NCI-H460 (cell line): ENCODE measurements around the gene BBS1. TPM values are rescaled to one million over a fixed set of nuclear protein-coding genes. Genes with fewer than 3 reads are reported as not detected.
A peak's percentile ranks its signal among the peaks of the same experiment; 100 is the strongest.

Experiments
- DNase-seq: peaks from one replicate; pipeline ENCODE4 v3.0.0-alpha.2; 2016; ENCODE audit warnings: low read depth; ENCODE audit errors: extremely low read depth
- total RNA-seq: library from RNA; depleted of rRNA; stranded (reverse); fragments of >200 nt; shearing (Covaris generic); gene quantifications from 2 replicates; pipeline ENCODE4 v1.2.3, GENCODE V29; 2014

Gene BBS1
- total RNA-seq, 1 experiment from 2014 or later, result 16.7 TPM

DNA sequence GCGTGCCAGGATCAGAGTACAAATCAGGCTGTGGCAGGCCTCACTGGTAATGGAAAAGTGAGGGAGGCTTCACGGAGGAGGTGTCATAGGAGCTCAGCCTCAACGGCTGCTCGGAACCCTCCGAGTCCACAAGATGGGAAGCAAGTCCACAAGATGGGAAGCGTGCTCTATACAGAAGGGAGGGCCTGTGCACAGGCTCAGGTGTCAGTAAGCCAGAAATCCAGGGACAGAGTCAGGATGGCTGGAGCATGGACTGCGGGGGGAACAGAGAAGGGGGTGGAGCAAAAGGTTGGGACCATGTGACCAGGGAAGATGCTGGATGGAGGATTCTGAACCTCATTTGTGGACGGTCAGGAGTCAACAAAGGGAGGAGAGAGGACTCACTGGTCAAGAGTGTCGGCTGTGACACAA lies 33.6 kb upstream of the BBS1 start:
- DNase-seq, result no peak

DNA sequence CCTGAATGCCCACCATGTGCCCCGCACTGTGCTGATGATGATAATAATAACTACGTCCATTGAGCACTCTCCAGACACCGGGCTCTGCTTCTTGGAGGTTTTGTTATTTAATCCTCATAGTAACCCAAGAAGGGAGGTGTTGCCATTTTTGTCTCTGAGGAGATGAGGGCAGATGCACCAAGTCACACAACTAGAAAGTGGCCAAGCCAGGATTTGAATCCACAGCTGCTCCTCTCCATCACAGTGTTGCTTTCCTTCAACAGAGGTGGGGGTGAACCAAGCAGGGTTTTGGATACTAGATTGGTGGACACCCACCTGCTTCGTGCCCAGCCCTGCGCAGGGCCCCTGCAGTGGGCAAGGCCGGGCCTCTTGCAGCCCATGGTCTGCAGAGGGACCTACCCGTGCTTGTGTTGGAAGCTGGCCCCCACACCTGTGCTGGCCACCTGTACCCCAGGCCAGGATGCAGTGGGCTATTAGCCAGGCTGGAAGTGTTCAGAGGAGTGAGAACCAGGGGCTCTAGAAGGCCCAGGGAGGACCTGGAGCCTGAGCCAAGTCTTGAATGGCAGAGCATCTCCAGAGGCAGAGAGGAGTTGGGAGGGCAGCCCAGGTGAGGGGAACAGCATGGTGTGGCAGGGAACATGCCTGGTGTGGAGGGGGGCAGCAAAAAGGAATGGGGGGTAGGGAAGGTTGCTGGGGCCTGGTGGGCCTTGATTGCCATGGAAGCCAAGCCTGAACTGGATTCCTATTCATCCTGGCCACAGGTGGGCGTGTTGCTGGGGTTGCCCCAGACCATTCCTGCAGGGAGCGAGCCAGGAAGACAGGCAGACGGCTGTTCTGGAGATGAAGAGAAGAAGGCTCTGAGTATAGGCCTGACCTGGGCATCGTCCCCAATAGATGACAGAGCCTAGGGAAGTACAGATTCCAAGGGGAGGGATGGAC lies 32.9 kb upstream of the BBS1 start:
- no peak for DNase-seq

DNA sequence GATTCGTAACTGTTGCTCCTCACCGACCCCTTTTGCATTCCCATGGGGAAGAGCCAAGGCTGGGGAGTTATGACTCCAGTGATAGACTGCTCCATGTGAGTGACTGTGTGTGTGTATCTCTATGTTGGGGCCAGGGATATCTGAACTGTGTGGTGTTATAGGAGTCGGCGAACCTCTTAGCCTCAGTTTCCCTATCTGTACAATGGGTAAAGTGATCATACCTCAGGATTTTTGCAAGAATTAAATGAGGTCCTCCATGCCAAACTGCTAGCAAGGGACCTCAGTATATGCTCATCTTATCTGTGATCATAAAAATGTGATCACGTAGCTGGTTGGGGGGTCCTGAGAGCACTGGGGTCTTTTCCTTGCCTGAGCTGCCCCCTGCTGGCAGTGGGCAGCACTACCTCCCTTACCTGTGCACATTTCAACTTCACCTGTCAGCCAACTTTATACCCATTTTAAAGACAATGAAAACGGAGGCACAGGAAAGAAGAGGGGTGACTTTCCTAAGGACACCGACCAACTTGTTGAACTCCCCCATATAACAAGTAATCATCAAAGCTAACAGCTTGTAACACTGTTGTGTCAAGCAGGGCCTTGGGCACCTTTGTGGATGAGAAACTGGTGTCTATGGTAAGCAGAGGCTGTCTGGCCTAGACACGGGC lies 31.6 kb upstream of the BBS1 start:
- no peak for DNase-seq

DNA sequence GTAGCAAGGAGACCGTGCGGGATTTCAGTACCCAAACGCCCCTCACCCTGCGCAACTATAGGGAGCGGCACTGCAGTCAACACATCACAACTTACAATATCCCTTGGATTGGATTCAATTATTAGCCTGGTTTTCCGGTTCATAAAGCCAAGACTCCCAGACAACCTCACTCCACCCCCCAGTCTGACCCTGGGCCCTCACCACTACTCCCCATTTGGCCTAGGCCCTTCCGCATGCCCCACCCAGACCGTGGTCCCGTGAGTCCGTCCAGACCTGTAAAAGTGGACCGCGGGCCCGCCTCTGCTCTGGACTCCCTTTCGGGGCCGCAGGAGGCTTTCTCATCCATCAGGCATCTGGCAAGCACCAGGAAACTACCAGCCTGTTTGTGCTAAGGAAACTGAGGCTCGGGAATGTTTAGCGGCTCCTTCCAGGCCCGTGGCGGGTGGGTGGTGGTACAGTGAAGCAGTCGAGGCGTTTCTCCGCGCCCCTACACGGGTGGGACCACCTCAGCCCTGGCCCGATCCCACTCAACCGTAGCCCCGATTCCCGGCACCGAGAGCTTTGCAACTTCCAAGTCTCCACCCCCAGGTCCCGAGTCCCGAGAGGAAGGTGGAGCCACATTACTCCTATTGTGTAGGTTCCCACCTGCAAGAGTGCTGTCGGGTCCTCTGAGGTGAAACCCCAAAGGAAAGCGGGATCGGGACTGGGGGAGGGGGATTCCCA lies 30.9 kb upstream of the BBS1 start:
- DNase-seq, result no peak

DNA sequence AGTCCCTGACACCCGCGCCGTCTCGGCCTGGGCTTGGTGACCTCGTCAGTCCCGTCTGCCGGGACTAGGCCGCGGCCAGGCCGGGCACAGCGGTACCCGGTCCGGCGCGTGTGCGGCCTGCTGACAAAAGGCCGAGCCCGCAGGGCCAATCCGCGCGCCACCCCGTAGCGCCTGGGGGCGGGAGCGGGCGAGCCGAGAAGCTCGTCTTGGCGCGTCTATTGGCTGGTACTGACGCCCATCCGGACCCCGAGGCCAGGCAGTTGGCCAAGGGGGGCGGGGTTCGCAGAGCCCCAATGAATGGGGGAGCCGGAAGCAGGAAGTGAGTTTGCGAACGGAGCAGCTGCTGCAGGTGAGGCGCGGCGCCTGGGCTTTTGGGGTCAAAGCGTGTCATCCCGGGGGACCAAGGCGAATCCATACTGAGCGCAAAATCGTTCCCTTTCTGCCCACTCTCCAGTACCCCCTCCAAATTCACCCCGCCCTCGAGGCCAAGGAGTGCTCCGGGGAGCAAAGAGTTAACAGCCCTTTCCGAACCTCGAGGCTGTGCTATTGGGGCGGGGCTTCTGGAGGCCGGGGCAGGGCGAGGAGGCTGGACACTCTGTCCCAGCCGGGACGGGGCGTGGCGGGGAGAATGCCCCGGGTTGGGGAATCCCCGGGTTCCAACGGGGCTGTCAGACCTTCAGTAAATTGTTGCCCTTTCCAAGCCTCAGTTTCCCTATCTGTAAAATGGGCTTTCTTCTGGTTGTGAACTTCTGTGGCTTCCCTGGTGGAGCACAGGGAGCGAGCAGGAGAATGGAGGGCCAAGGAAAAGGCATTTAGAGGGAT lies 30.1 kb upstream of the BBS1 start, which contains the start of gene DPP3:
Gene DPP3 (plus strand): TSS at position 318 of the 822 bp plus-strand sequence. CDS start 1,767 bp downstream, outside the sequence.
- peak; percentile 91 for DNase-seq

DNA sequence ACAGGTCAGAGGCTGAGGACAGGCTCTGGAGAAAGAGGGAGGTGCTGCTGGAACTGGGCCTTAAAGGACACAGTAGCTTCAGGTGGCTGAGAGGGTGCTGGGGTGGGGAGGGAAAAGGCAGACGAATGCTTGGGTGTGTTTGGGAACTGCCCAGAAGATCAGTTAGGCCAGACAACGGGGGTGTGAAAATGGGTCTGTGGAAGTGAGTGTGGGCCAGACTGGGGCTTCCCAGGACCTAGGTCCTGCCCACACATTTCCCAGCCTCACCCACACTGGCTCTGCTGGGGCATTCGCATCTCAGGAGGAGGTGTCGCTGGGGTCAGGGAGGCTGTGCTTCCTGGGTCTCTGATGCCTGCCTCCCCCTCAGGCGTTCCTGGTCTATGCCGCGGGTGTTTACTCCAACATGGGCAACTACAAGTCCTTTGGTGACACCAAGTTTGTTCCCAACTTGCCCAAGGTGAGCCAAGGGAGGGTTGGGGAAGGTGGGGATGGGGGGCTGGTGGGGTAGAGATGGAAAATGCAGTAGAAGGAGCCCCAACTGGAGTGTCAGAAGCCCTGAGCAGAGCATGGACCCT lies 25.5 kb upstream of the BBS1 start:
- DNase-seq, result no peak

DNA sequence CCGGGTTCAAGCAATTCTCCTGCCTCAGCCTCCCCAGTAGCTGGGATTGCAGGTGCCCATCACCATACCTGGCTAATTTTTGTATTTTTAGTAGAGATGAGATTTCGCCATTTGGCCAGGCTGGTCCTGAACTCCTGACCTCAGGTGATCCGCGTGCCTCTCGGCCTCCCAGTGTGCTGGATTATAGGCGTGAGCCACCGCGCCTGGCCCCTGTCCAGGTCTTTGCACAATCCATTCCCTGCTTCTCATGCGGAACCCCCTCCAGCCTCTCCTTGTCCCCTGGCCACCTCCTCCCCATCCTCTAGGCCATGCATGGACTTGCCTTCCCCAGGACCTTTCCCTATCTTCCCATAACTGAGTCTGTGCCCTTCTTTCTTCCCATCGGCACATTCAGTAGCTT lies 21.5 kb upstream of the BBS1 start:
- no peak for DNase-seq

DNA sequence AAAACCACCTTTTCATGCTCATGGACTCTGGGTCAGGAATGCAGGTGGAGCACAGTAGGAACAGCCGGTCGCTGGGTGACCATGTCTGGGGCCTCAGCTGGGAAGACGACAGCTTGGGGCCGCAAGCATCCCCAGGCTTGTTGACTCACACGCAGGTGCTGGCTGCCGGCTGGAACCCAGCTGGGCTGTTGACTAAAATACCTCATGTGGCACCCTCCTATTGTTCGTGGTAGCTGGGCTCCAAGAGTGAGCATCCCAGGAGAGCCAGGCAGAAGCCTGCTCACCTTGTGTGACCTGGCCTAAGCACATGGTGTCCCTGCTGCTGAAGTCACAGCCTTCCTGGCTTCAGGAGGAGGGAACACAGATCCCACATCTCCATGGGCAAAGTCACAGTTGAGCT lies 20.8 kb upstream of the BBS1 start:
- DNase-seq, result no peak

DNA sequence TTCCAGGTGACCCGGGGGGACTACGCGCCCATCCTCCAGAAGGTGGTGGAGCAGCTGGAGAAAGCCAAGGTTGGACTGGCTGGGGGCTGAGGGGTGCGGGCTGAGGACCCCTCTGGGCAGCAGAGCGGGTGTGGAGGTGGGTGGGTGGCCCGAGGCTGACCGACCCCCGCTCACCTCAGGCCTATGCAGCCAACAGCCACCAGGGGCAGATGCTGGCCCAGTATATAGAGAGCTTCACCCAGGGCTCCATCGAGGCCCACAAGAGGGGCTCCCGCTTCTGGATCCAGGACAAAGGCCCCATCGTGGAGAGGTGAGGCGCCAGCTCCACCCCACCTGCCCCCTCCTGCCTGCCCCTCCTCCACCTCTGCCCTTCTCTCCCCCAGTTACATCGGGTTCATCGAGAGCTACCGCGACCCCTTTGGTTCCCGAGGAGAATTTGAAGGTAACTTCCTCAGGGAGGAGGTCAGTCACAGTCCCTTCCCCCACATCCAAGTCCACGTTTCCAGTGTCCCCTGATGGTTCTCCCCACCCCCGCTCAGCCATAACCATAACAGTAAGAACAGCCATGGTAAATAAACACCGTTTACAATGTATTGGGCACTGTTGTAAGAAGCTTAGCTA lies 19.0 kb upstream of the BBS1 start:
- no peak for DNase-seq

DNA sequence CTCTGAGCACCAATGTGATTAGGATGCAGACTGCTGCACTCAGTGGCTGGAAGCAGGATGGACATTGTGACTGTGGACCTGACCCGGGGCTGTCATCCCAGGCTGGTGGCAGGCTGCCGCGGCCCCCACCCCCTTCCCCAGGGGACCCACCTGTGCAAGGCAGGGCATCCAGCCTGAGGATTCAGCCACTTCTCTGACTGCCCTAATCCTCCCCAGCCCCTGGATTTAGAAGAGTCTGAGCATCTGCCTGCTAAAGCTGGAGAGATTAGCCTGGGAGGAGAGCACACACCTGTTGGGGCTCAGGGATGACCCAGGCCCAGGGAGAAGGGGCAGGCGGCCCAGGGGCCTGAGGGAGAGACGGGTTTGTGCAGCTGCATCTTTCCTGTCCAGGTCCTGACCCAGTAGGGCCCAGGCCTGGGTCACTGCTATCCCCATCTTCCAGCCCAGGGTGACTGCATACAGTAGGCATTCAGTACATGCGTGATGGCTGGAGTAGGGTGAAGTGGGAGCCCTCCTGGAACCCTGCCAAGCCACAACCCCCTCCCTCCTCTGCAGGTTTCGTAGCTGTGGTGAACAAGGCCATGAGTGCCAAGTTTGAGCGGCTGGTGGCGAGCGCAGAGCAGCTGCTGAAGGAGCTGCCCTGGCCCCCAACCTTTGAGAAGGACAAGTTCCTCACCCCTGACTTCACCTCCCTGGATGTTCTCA lies 18.1 kb upstream of the BBS1 start:
- DNase-seq, result no peak

DNA sequence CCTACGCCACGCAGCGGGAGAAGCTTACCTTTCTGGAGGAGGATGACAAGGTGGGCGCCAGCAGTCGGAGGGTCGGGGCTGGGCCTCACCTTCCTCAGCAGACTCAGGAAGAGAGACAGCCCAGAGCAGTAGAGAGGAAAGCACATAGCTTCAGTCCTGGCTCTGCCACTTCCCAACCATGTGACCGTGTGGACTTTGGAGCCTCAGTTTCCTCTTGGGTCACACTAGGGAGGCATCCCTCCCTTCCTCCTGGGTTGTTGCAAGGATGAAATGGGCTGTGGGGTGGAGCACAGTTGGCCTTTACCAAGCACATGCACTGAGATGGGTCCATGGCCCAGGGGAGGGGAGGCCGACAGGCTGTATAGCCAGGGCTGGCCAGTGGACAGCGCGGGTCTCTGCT lies 17.3 kb upstream of the BBS1 start:
- no peak for DNase-seq

DNA sequence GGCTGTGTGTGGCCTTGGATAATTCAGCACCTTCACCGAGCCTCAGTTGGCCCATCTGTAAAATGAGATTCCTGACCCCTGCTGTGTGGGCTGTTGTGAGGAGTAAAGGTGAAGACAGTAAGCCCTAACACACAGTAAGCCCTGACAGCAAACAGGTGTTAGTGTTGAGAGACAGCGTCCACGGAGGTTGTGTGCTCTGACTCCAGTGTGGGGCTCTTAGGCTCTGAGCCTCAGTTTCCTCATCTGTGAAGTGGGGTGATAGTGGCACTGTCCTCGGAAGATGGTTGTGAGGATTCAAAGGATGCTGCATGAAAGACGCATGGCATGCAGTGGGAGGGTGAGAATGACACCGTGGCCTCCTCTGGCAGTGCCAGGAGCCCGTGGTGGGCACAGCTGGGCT lies 16.0 kb upstream of the BBS1 start:
- DNase-seq, result no peak

DNA sequence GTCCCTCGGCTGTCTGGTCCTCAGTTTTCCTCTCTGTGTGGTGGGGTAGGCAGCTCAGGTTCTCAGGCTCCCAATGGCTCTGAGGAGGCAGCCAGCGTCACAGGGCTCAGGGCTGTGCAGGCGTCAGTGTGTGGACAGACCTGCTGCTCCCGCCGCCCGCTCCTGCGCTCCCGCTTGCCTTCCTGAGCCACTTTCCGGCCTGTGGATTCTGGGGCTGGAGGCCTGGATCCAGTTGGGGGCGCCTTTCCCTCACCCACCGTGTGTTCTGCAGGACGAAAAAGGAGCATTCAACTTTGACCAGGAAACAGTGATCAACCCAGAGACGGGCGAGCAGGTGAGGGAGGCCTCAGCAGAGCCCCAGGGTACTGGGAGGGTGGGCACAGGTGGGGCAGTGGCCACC lies 15.5 kb upstream of the BBS1 start:
- DNase-seq, result no peak

DNA sequence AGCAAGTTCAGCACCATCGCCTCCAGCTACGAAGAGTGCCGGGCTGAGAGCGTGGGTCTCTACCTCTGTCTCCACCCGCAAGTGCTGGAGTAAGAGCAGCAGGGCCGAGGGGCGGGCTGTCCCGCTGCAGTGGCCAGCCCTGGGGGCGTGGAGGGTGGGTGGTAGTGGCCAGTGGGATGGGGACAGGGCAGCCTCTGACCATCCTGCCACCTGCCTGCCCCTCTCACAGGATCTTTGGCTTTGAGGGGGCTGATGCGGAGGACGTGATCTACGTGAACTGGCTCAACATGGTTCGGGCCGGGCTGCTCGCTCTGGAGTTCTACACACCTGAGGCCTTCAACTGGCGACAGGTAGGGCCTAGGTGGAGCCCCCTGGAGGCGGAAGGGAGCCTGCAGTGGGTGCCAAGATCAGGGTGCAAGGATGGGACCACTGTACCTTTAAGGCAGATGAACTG lies 15.0 kb upstream of the BBS1 start:
- DNase-seq, result no peak

DNA sequence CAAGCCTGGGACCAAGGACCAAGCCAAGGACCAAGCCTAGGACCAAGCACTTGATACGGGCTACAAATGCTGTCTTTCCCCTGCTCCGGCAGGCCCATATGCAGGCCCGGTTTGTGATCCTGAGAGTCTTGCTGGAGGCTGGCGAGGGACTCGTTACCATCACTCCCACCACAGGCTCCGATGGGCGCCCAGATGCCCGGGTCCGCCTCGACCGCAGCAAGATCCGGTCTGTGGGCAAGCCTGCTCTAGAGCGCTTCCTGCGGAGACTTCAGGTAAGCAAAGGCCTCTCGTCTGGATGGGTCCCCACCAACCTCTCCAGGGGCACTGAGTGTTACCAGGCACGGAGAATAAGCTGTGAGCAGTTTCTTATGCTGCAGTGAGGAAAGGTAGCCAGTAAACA lies 13.2 kb upstream of the BBS1 start:
- no peak for DNase-seq

DNA sequence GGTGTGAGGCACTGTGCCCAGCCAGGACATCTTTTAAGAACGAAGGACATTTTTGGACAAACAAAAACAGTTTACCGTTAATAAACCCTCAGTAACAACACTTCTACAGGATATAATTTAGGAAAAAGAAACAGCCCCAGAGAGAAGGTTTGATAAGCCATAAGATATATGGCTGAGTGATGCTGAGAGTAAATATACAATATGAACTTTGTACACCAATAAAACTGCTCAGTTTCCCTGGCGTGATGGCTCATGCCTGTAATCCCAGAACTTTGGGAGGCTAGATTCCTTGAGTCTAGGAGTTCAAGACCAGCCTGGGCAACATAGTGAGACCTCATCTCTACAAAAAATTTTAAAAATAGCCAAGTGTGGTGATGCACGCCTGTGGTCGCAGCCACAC lies 11.9 kb upstream of the BBS1 start:
- DNase-seq, result no peak

DNA sequence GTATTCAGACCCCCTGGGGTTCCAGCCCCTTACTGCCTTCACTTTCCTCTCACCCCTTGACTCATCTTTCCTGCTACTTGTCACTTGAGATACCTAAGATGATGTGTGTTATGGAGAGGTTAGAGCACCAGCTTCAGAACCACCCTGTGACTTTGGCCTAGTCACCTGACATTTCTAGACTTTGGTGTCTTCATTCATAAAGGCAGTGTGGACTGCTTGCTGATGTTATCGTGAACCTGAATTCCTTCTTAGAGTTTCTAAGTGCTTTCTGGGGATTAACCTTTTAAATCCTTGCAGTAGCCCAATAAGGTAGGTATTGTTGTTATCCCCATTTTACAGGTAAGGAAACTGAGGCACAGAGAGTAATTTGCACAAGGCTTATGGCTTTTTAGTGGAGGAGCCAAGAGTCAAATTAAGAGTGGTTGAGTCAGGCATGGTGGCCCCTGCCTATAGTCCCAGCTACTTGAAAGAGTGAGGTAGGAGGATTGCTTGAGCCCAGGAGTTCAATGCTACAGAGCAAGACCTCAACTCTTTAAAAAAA lies 5.1 kb upstream of the BBS1 start:
- DNase-seq, result no peak

DNA sequence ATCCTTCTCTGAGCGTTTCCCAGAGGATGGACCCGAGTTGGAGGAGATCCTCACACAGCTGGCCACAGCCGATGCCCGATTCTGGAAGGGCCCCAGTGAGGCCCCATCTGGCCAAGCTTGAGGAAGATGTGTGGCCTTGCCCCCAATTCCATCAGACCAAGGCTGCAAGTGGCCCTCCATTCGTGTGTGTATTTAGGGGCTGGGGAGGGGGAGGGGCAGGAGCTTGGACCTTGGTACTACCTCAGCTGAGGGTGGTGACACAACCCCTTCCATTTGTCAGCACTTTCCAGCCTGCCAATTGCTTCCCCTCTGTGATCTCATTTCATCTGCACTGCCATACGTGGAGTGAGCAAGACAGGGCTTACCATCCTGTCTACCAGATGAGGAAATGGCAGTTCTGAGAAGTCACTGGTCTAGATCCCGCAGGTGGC lies 1.3 kb upstream of the BBS1 start:
- no peak for DNase-seq

DNA sequence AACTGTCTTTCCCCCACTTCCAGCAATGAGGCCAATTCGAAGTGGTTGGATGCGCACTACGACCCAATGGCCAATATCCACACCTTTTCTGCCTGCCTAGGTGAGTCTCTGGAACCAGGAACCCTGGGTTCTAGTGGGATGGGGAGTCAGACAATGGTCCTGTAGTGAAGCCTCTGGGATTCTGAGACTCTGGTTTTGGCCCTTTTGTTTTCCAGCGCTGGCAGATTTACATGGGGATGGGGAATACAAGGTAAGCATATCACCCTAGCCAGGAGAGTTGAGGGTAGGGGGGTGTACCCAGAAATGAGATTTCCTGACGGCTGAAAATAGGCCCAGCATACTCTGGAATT lies 530 bp downstream of the BBS1 start:
- DNase-seq, result no peak
